Measurements from ENCODE around the gene PPP1R2.

GRCh38 chr3:195549931-195550519, 6.9 kb upstream of the PPP1R2 start:
- TF ChIP-seq EZH2 (IDR thresholded peaks at IDR 0.05) (no peak), POLR2AphosphoS5 (IDR thresholded peaks at IDR 0.05; ENCODE audit: borderline replicate concordance, low read depth, low read length) (no peak), FOXP2 (optimal IDR thresholded peaks at IDR 0.05; ENCODE audit: control extremely low read depth, extremely low read length, insufficient read depth) (no peak)
